Measurements from ENCODE around the gene SLC7A1.

The SLC7A1 gene

DNA sequence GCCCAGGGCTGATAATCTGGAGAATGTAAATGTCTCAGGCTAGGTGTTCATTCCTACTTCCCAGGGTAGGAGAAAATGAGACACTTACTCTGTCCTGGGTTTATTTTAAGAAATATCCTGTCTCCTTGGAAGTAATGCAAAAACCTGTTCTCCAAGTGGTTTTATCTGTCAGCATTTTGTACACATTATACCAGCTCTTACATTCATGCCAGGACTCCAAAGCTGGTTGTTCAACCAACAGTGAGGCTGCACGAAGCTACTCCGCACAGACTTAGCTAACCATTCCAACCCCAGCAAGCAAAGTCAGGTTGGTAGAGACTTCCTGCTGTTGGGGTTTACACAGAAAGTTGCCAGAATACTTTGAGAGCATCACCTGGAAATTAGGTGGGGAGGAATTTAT is 55.6 kb downstream of the SLC7A1 start:
- 0 out of 2 replicates have a peak, but pooled peaks cover 3% of the 10 kb centered on the region for H3F3A ChIP-seq (ENCODE audit: insufficient read depth)
- H3K4me2 ChIP-seq (ENCODE audit: low read depth, low read length, poor library complexity, severe bottlenecking): no peak overlapping the region
- no peak for TF ChIP-seq EZH2phosphoT487 (conservative IDR thresholded peaks at IDR 0.05; ENCODE audit: low read length)
- TF ChIP-seq, protein P1, sequence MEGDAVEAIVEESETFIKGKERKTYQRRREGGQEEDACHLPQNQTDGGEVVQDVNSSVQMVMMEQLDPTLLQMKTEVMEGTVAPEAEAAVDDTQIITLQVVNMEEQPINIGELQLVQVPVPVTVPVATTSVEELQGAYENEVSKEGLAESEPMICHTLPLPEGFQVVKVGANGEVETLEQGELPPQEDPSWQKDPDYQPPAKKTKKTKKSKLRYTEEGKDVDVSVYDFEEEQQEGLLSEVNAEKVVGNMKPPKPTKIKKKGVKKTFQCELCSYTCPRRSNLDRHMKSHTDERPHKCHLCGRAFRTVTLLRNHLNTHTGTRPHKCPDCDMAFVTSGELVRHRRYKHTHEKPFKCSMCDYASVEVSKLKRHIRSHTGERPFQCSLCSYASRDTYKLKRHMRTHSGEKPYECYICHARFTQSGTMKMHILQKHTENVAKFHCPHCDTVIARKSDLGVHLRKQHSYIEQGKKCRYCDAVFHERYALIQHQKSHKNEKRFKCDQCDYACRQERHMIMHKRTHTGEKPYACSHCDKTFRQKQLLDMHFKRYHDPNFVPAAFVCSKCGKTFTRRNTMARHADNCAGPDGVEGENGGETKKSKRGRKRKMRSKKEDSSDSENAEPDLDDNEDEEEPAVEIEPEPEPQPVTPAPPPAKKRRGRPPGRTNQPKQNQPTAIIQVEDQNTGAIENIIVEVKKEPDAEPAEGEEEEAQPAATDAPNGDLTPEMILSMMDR (IDR thresholded peaks at IDR 0.05; ENCODE audit: insufficient read depth, low read length, poor library complexity, severe bottlenecking): no peak
- no peak overlapping the region for H3K9ac ChIP-seq (ENCODE audit: low read length)
- no peak overlapping the region for H3K27ac ChIP-seq (ENCODE audit: low read depth, low read length)
- H3K4me3 ChIP-seq (ENCODE audit: insufficient read depth, low read length, poor library complexity, severe bottlenecking): no peak overlapping the region
- H4K20me1 ChIP-seq (ENCODE audit: low read depth, low read length): 0 out of 2 replicates have a peak, but pooled peaks cover 17% of the 10 kb centered on the region
- no peaks in the 10 kb centered on the region for H3K9me2 ChIP-seq (replicated peaks; ENCODE audit: insufficient read depth, low read length)
- H3K79me2 ChIP-seq (ENCODE audit: insufficient read depth, low read length): peaks cover 87% of the 10 kb centered on the region
- peaks cover 13% of the 10 kb centered on the region; the same call in 1 of the 2 replicates for H3K36me3 ChIP-seq (ENCODE audit: low read length)
- no peak overlapping the region for H2AFZ ChIP-seq (ENCODE audit: low read depth, low read length, severe bottlenecking)
- H3K27me3 ChIP-seq (ENCODE audit: low read length): no peaks in the 10 kb centered on the region
- H3K9me3 ChIP-seq (ENCODE audit: insufficient read depth, low read length): no peaks in the 10 kb centered on the region

DNA sequence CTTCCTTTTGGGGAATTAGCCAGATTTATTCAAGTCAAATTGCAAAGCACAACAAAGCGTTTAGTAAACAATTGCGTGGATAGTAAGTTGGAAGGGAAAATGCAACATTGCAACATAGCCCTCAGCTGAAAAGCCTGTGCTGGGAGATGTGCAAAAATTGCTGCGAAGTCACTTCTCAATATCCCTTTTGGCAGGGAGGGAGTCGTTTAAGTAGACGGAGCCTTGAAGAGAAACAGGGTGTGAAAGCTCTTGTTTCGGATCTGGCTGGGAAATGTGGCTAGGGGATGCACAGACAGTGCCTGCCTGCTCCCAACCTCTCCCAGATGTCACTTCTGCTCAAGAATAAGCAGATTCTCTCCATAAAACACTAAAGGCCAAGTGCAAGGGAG is 56.8 kb downstream of the SLC7A1 start:
- Histone ChIP-seq H3K27ac (ENCODE audit: low read depth, low read length) (no peak overlapping the region), H3K9ac (ENCODE audit: low read length) (no peak overlapping the region), H3K79me2 (ENCODE audit: insufficient read depth, low read length) (peaks cover 78% of the 10 kb centered on the region), H3K4me3 (ENCODE audit: insufficient read depth, low read length, poor library complexity, severe bottlenecking) (no peak overlapping the region), H3K4me2 (ENCODE audit: low read depth, low read length, poor library complexity, severe bottlenecking) (no peak overlapping the region), H3K27me3 (ENCODE audit: low read length) (no peaks in the 10 kb centered on the region), H3K36me3 (ENCODE audit: low read length) (peaks cover 14% of the 10 kb centered on the region; the same call in 1 of the 2 replicates), H3K9me3 (ENCODE audit: insufficient read depth, low read length) (no peaks in the 10 kb centered on the region), H3K9me2 (replicated peaks; ENCODE audit: insufficient read depth, low read length) (no peaks in the 10 kb centered on the region), H2AFZ (ENCODE audit: low read depth, low read length, severe bottlenecking) (no peak overlapping the region), H4K20me1 (ENCODE audit: low read depth, low read length) (0 out of 2 replicates have a peak, but pooled peaks cover 12% of the 10 kb centered on the region), H3F3A (ENCODE audit: insufficient read depth) (0 out of 2 replicates have a peak, but pooled peaks cover 3% of the 10 kb centered on the region)
- TF ChIP-seq, protein P1 (IDR thresholded peaks at IDR 0.05; ENCODE audit: insufficient read depth, low read length, poor library complexity, severe bottlenecking): no peak
- TF ChIP-seq EZH2phosphoT487 (conservative IDR thresholded peaks at IDR 0.05; ENCODE audit: low read length): no peak

DNA sequence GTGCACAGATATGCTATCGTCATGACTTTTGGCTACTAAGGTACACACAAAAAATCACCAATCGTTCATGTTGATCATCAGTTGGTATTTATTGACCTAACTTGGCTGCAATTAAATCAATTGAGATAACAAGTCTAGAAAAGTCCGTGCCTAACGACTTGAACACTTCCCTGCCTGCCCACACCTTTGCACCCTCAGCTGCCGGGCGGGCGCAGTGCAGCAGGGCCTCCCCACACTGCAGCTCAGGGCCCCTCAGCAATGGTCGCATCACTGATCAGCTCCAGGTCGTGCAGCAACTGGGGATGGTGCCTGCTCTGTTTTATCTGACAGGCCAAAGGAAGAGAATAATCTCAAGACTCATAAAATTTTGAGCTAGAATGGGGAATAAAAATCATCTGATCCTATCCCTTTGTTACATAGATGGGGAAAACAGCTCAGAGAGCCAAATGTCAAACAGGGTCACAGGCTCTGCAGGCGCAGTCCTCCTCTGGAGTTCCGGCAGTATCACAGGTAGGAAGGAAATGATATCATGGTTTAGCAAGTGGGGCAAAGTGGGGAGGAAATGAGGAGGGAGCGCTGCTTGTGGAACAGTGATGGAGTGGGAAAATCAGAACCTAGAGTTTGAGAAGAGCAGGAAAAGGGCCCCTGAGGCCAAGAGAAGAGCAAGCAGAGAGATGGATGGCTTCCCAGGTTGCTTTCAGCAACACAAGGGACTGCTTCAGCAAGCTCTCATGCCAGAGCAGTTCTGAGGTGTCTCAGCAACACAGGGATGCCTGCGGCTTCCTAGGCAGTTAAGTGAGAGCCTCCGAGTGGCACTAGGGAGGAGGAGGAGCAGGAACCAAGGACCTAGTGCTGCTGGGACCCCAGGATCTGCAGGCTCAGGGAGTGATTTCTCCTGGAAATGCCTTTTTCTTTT is 57.5 kb downstream of the SLC7A1 start:
- H3F3A ChIP-seq (ENCODE audit: insufficient read depth): 0 out of 2 replicates have a peak, but pooled peaks cover 3% of the 10 kb centered on the region
- no peak overlapping the region for H3K4me3 ChIP-seq (ENCODE audit: insufficient read depth, low read length, poor library complexity, severe bottlenecking)
- peaks cover 73% of the 10 kb centered on the region for H3K79me2 ChIP-seq (ENCODE audit: insufficient read depth, low read length)
- 0 out of 2 replicates have a peak, but pooled peaks cover 12% of the 10 kb centered on the region for H4K20me1 ChIP-seq (ENCODE audit: low read depth, low read length)
- H3K36me3 ChIP-seq (ENCODE audit: low read length): peaks cover 14% of the 10 kb centered on the region; the same call in 1 of the 2 replicates
- no peaks in the 10 kb centered on the region for H3K9me2 ChIP-seq (replicated peaks; ENCODE audit: insufficient read depth, low read length)
- no peaks in the 10 kb centered on the region for H3K27me3 ChIP-seq (ENCODE audit: low read length)
- H3K9ac ChIP-seq (ENCODE audit: low read length): no peak overlapping the region
- H3K27ac ChIP-seq (ENCODE audit: low read depth, low read length): no peak overlapping the region
- H3K4me2 ChIP-seq (ENCODE audit: low read depth, low read length, poor library complexity, severe bottlenecking): no peak overlapping the region
- H2AFZ ChIP-seq (ENCODE audit: low read depth, low read length, severe bottlenecking): no peak overlapping the region
- H3K9me3 ChIP-seq (ENCODE audit: insufficient read depth, low read length): no peaks in the 10 kb centered on the region
- no peak for TF ChIP-seq EZH2phosphoT487 (conservative IDR thresholded peaks at IDR 0.05; ENCODE audit: low read length)
- TF ChIP-seq, protein P1 (IDR thresholded peaks at IDR 0.05; ENCODE audit: insufficient read depth, low read length, poor library complexity, severe bottlenecking): no peak
